GM12864 (cell line): Measurements from ENCODE around the gene ADAT3.
"Not testable (repeated sequence)": the region's sequence is repeated elsewhere in the genome, so short reads cannot be mapped to it uniquely, and the experiment has no call there.

Experiments used
- DNase-seq: peaks from one replicate; pipeline ENCODE4 v3.0.0-alpha.2; 2011; ENCODE audit warnings: low read depth
- H3K4me3 ChIP-seq: 2 replicates; pipeline ENCODE4 v1.5.1; 2011; ENCODE audit warnings: mild to moderate bottlenecking, low read depth, low read length, control low read depth
- CTCF ChIP-seq: IDR thresholded peaks from 2 replicates; pipeline ENCODE4 v1.5.1; 2011; ENCODE audit warnings: low read depth, mild to moderate bottlenecking, moderate library complexity, low read length, control low read depth, inconsistent platforms; ENCODE audit errors: missing control alignments

Gene ADAT3

GRCh38 chr19:1868971-1869370, 36.2 kb upstream of the ADAT3 start:
- no peak for TF ChIP-seq CTCF
- no peak for DNase-seq
- H3K4me3 ChIP-seq: no peak overlapping the region

GRCh38 chr19:1871140-1871597, 34.0 kb upstream of the ADAT3 start:
- H3K4me3 ChIP-seq: no peak overlapping the region
- no peak for TF ChIP-seq CTCF
- DNase-seq: no peak

GRCh38 chr19:1871630-1872029, 33.6 kb upstream of the ADAT3 start:
- H3K4me3 ChIP-seq: no peak overlapping the region
- TF ChIP-seq CTCF: no peak
- no peak for DNase-seq

- H3K4me3 ChIP-seq: no peak overlapping the region
- no peak for DNase-seq
- TF ChIP-seq CTCF: no peak
These were observed 32.2 kb upstream of the ADAT3 start for GRCh38 chr19:1872807-1873523.

- DNase-seq: no peak
- H3K4me3 ChIP-seq: peak overlapping the region; percentile 95
- TF ChIP-seq CTCF: no peak
These were observed 31.4 kb upstream of the ADAT3 start for GRCh38 chr19:1873524-1874473.

- no peak for TF ChIP-seq CTCF
- DNase-seq: no peak
These were observed 30.5 kb upstream of the ADAT3 start for GRCh38 chr19:1874554-1875185.

GRCh38 chr19:1875265-1875645, 29.9 kb upstream of the ADAT3 start:
- H3K4me3 ChIP-seq: peak overlapping the region; percentile 95
- not testable (repeated sequence) for DNase-seq

More at GRCh38 chr19:1874554-1875185, 30.5 kb upstream of the ADAT3 start:
- peak overlapping the region; percentile 95 for H3K4me3 ChIP-seq
